ENCODE measurements around the gene HSD17B13. TPM values are rescaled to one million over a fixed set of nuclear protein-coding genes. Genes with fewer than 3 reads are reported as not detected.

HSD17B13 gene
- total RNA-seq, 1 experiment from 2014 or later, result 0.13 TPM

GRCh38 chr4:87274327-87274726 is 48.4 kb downstream of the HSD17B13 start:
- DNase-seq (ENCODE audit: low read depth, low spot score) (no peak), ATAC-seq (no peak)
- Histone ChIP-seq H3K4me3 (ENCODE audit: low read depth in 2 of 2, low read length in 2 of 2) (no peak overlapping the region), H3K4me1 (ENCODE audit: control insufficient read depth, insufficient read depth, low read length) (no peaks in the 10 kb centered on the region), H3K9me3 (ENCODE audit: control insufficient read depth, insufficient read depth, low read depth, low read length) (no peaks in the 10 kb centered on the region), H3K27ac (ENCODE audit: low read length) (no peak overlapping the region), H3K36me3 (ENCODE audit: control insufficient read depth, insufficient read depth, low read length) (no peaks in the 10 kb centered on the region), H3K27me3 (ENCODE audit: control insufficient read depth, insufficient read depth, low read length) (no peaks in the 10 kb centered on the region)
- BruUV-seq (replicated peaks), result no TSS peak
- POLR2A ChIA-PET, result no interaction called here
- in situ Hi-C loops (cut with HindIII; ENCODE audit: low pct_unique_long_range_greater_than_20kb, low sequenced_read_pairs), result no loop called here
- CTCF ChIA-PET, result no interaction called here
- TF ChIP-seq POLR2AphosphoS5 (IDR thresholded peaks at IDR 0.05; ENCODE audit: low read depth, low read length) (no peak), SIN3A (IDR thresholded peaks at IDR 0.05; ENCODE audit: borderline replicate concordance, insufficient read depth, low read depth, low read length) (no peak), TCF7L2 (IDR thresholded peaks at IDR 0.05; ENCODE audit: low read depth, low read length) (no peak), REST (IDR thresholded peaks at IDR 0.05; ENCODE audit: insufficient read depth in 1 of 2, low read depth in 2 of 2, low read length in 1 of 2) (no peak), CTCF (IDR thresholded peaks at IDR 0.05) (no peak)
- intact Hi-C loops (cut with micrococcal nuclease; ENCODE audit: unreplicated experiment), result loop anchor here (5.0 kb wide), 1 partner anchor 88 kb away; no protein-coding TSS in a partner anchor

GRCh38 chr4:87270825-87271224 is 51.9 kb downstream of the HSD17B13 start:
- TF ChIP-seq REST (IDR thresholded peaks at IDR 0.05; ENCODE audit: insufficient read depth in 1 of 2, low read depth in 2 of 2, low read length in 1 of 2), result no peak
- TF ChIP-seq POLR2AphosphoS5 (IDR thresholded peaks at IDR 0.05; ENCODE audit: low read depth, low read length), result no peak
- TF ChIP-seq CTCF (IDR thresholded peaks at IDR 0.05), result no peak
- TF ChIP-seq SIN3A (IDR thresholded peaks at IDR 0.05; ENCODE audit: borderline replicate concordance, insufficient read depth, low read depth, low read length), result no peak
- no peak for TF ChIP-seq TCF7L2 (IDR thresholded peaks at IDR 0.05; ENCODE audit: low read depth, low read length)
- no peaks in the 10 kb centered on the region for H3K9me3 ChIP-seq (ENCODE audit: control insufficient read depth, insufficient read depth, low read depth, low read length)
- ATAC-seq (no peak), DNase-seq (ENCODE audit: low read depth, low spot score) (no peak)
- POLR2A ChIA-PET, result no interaction called here
- no peaks in the 10 kb centered on the region for H3K36me3 ChIP-seq (ENCODE audit: control insufficient read depth, insufficient read depth, low read length)
- no TSS peak for BruUV-seq (replicated peaks)
- CTCF ChIA-PET, result no interaction called here
- no peak overlapping the region for H3K4me3 ChIP-seq (ENCODE audit: low read depth in 2 of 2, low read length in 2 of 2)
- no peak overlapping the region for H3K27ac ChIP-seq (ENCODE audit: low read length)
- intact Hi-C loops (cut with micrococcal nuclease; ENCODE audit: unreplicated experiment) (loop anchor here (2.0 to 5.0 kb wide), 2 partner anchors 91 to 196 kb away; no protein-coding TSS in a partner anchor), in situ Hi-C loops (cut with HindIII; ENCODE audit: low pct_unique_long_range_greater_than_20kb, low sequenced_read_pairs) (no loop called here)
- H3K4me1 ChIP-seq (ENCODE audit: control insufficient read depth, insufficient read depth, low read length), result no peaks in the 10 kb centered on the region
- H3K27me3 ChIP-seq (ENCODE audit: control insufficient read depth, insufficient read depth, low read length), result no peaks in the 10 kb centered on the region
